ENCODE results near the gene CSF1.

DNA sequence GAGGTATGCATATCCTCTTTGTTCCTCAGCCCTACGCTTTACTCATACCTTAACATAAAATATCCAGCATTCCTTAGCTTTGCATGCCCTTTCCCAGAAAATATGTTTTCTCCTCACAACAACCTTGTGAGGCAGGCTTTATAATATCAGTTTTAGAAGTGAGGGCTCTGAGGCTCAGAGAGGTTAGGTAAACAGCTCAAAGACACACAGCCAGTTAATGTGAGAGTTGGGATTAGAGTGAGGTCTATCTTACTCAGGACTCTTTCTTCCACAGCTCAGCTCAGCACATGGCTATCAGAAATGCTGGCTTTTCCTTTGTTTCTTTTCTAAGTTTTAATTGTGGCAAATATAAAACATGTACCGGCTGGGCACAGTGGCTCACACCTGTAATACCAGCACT is 27.9 kb downstream of the CSF1 start:
- no peak for TF ChIP-seq POLR2A (IDR thresholded peaks at IDR 0.05)
- TF ChIP-seq, protein P1, sequence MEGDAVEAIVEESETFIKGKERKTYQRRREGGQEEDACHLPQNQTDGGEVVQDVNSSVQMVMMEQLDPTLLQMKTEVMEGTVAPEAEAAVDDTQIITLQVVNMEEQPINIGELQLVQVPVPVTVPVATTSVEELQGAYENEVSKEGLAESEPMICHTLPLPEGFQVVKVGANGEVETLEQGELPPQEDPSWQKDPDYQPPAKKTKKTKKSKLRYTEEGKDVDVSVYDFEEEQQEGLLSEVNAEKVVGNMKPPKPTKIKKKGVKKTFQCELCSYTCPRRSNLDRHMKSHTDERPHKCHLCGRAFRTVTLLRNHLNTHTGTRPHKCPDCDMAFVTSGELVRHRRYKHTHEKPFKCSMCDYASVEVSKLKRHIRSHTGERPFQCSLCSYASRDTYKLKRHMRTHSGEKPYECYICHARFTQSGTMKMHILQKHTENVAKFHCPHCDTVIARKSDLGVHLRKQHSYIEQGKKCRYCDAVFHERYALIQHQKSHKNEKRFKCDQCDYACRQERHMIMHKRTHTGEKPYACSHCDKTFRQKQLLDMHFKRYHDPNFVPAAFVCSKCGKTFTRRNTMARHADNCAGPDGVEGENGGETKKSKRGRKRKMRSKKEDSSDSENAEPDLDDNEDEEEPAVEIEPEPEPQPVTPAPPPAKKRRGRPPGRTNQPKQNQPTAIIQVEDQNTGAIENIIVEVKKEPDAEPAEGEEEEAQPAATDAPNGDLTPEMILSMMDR (IDR thresholded peaks at IDR 0.05) = no peak
